GM19467 (cell line): ENCODE measurements around the gene FOXO1.
A peak's percentile ranks its signal among the peaks of the same experiment; 100 is the strongest.
"Not testable (repeated sequence)": the region's sequence is repeated elsewhere in the genome, so short reads cannot be mapped to it uniquely, and the experiment has no call there.

Experiments
- ATAC-seq: cut with Tn5 transposase; IDR thresholded peaks from one replicate; pipeline ENCODE4 v1.9.1; 2021; ENCODE audit warnings: mild to moderate bottlenecking, moderate library complexity; ENCODE audit not compliant: unreplicated experiment

Gene FOXO1

DNA sequence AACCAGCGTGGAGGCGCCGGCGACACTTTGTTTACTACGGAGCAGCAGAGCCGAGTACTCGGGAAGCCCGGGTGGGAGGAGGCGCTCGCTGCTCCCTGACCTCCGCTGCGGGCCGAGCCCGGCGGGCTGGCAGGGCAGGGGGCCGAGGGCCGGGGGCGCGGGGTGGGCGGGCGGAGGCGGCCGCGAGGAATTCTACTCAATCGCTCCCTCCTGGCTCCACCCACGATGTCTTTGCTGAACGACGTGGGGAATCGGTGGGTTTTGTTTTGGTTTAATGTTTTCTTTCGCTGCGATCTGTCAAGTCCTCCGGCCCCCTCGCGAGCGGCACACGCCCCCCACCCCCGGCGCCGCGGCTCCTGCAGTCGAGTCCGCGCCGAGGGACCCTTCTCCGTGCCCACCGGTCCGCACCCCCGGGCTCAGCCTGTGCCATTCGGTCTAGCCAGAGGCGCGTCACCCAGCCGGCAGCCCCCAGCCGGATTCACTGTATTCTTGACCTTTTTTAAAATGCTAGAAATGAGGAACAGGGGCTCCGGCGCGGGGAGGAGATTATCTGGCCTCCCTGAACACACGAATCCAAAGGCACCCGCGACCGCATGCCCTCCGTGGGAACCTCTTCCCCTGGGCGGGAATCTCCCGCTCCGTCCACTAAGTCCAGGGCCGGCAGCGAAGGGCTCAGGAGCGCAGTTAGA lies 636 bp upstream of the FOXO1 start:
- no peak for ATAC-seq

GRCh38 chr13:40665126-40666044 lies 1.1 kb downstream of the FOXO1 start:
- no peak for ATAC-seq

DNA sequence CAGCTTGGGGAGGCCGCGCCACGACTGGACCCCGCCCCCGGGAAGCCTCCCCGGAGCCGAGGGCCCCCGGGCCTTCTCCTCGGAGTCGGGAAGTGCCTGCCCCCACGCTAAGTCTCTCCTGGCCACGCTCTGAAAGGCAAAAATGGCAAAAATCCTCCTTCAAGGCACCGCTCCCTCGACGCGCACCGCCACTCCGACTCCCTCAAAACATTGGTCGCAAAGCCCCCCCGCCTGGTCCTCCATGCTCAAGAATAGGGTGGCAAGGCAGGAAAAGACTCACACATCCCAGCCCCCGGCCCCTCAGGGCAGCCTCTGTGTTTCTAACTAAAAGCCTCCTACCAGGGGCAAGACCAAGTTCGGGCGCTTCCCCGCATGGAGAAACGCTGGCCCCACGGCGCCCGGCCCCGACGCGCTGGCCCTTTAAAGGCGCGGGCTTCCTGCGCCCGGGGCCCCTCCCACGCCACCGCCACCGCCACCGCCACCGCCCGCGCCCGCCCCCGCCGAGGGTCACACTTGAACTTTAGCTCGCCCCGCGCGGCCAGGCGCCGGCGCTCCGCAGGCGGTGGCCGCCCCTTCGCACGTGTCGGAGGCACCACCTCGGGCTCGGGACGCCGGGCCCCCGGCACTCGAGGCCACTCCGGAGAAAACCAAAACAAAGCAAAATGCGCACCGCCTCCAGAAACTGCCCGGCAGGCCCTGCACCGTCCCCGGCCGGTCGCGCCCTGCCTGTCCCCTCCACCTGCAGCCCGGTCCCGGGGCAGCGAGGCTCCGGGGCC lies 1.9 kb downstream of the FOXO1 start:
- ATAC-seq = peak; percentile 32

DNA sequence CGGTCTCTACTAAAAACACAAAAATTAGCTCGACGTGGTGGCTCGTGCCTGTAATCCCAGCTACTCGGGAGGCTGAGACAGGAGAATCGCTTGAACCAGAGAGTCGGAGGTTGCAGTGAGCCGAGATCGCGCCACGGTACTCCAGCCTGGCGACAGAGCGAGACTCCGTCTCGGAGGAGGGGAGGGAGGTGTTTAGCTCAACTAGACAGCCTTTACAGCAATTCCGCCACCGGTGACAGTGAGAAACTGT lies 2.4 kb downstream of the FOXO1 start:
- ATAC-seq = not testable (repeated sequence)

DNA sequence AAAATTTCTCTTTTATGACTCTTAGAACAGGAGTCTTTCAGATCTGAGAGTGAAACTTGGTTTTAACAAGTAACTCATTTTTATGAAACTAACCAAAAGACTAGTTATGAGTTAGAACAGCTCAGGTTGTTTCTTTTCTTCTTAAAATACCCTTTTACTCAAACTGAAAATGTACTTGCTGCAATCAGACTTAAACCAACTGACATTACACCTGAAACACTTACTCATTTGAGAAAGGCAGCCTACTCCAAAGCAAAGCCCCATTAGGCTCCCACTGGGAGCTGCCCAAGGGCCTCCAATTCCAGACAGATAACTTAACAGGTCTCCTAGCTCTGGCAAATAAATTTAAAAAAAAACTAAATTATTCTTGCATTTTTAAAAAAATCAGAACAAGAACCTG lies 3.6 kb downstream of the FOXO1 start:
- no peak for ATAC-seq

- ATAC-seq = no peak
Observed at GRCh38 chr13:40661875-40662665, 4.4 kb downstream of the FOXO1 start.

- ATAC-seq = no peak
Observed at GRCh38 chr13:40660692-40661091, 5.7 kb downstream of the FOXO1 start.

DNA sequence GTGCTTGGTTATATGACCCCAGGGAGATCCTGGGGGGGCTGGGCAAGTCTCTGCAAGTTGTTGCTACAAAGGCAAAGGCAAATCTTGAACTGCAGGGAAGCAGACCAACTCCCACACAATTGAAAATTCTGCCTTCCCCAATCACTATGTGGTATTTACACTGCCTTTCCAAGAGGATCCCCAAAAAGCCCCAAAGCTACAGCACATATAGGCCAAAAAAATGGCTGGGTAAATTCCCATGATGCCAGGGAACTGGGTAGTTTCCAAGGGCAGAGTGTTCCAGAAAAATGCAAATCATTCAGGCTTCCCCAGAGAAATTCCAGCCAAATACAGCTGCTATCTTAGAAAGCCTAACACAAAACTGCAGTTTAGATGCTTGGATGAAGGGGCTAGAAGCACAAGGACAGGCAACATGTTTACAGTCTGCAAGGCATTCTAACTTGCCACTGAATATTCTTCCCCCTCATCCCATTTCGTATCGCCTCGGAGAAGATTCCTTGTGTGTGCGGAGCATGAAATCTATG lies 6.2 kb downstream of the FOXO1 start:
- no peak for ATAC-seq

- ATAC-seq = no peak
Observed at GRCh38 chr13:40657951-40658350, 8.5 kb downstream of the FOXO1 start.

DNA sequence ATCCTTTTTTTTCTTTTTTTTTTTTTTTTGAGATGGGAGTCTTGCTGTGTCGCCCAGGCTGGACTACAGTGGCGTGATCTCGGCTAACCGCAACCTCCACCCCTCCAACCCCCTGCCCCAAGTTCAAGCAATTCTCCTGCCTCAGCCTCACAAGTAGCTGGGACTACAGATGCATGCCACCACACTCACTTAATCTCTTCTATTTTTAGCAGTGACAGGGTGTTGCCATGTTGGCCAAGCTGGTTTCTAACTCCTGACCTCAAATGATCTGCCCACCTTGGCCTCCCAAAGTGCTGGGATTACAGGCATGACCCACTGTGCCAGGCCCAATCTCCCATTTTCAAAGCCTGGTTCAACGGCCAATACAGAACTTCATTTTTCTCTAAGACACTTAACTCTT lies 9.1 kb downstream of the FOXO1 start:
- ATAC-seq = no peak

- ATAC-seq = no peak
Observed at GRCh38 chr13:40656358-40656757, 10.1 kb downstream of the FOXO1 start.

DNA sequence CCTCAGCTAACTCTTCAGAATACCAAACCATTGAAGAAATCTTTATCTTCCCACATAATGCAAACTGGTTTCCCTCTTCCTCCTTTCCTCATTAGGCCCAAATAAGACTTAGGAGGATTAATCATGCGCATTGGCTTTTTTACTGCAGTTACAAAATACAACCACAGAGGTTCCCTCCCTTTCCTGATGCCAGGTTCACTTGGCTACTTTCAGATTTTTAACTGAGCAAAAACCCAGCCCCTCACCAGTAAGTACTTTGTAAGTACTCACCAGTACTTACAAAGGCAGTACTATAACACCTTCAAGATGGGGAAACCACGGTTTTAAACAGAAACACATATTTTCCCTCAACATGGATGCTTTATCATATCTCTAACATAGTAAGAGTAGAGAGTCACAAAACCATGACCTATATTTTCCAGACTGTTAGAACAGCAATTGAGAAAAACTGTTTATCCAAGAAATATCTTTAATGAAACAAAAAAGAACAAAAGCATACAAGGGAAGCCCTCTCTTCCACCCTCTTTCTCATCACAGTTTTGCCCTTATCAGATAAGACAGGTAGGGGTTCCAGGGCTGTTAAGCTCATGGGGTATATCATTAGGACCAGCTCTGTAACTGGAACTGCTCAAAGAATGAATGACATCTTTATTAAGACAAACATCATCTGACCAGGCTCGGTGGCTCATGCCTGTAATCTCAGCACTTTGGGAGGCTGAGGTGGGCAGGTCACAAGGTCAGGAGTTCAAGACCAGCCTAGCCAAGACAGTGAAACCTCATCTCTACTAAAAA lies 12.7 kb downstream of the FOXO1 start:
- no peak for ATAC-seq

GRCh38 chr13:40652588-40652940 lies 13.9 kb downstream of the FOXO1 start:
- no peak for ATAC-seq

GRCh38 chr13:40651866-40652587 lies 14.4 kb downstream of the FOXO1 start:
- no peak for ATAC-seq

DNA sequence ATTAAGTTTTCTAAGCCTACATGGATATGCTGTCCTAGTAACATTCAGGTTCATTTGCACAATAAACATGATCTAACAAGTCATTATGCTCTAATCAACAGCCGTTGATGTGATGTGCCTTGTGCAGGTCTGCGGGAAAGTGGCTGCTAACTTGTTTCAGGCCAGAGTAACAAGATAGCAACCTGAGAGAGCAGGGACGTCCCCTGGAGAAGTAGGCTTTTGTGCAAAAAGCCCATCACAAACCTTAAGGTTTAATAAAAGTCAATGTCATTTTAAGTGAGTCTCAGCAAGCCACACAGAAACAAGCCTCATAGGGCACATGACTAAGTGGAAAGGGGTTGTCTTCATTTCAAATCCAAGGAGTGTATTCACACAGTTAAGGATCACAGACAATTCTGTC lies 17.6 kb downstream of the FOXO1 start:
- ATAC-seq = no peak

DNA sequence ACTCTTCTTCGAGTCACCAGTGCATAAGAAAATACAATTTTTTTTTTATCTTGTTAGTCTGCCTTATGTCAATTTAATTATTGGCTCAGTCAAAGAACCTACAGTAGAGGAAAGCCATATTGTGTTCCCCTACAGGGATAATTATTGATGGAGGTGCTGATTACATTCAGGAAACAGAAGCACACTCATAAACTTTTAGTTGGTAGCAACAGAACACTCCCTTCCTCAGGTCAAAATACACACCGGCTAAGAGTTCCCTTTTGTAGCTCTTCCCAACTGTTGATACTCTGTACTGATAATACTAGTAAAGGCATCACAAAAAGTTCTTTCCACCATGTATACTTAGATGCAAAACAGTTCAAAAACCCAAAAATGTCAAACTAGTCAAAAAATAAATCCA lies 18.4 kb downstream of the FOXO1 start:
- no peak for ATAC-seq

DNA sequence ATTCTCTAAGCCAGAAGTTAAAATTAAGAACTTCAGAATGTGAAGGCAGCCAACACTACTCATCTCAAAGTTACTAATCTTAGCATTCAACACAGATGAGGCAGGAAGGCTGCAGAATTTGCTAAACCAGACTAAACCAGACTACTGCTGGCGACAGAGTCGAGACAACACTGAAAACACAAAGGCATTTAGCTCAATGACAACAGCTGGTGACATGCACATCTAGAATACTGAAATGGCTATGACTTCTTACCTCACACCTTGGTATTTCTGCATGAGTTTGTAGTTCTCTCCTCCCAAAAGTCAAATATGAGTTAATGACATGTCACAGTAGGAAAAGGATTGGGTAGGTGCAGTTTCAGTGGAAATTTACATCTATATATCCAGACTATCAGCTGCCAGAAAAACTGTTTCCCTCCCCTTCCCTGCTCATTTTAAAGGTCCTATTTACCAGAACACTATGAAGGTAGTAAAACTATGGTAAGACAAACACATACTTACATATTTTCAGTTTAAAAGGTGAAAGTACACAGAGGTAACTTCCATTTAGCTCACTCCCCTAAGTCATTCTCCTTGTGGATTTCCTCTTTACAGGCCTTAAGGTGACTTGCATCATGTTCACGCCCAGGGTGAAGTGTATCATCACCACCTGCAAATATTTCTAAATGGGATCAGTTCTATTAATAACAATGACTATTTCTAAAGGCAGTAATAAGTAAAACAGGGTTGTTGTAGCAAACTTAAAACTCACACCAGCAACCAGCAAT lies 21.4 kb downstream of the FOXO1 start:
- ATAC-seq = no peak

DNA sequence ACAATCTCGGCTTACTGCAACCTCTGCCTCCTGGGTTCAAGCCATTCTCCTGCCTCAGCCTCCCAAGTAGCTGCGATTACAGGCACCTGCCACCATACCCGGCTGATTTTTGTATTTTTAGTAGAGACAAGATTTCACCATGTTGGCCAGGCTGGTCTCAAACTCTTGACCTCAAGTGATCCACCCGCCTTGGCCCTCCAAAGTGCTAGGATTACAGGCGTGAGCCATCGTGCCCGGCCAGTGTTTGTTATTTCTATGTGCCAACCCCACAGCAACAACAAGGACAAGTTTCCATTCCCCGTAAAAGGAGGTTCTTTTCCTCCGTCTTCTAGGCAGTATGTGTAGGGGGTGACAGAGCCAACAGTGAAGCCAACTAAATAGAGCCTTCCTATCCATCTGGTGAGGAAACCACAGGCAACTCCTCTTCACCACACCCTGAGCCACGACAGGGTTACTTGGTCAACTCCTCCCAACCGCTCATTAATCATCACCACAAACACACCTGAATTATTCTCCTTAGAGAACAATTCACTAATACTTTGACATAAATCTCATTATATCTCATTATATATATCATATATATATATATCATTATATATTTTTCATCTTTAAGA lies 25.5 kb downstream of the FOXO1 start:
- no peak for ATAC-seq
